NCI-H510A (cell line): ENCODE results near the gene MAN2A1.

Experiments used
- DNase-seq: peaks from one replicate; lab custom pipeline; 2025; lab: John Stamatoyannopoulos, UW

MAN2A1 gene

GRCh38 chr5:109907189-109907588, 217.5 kb downstream of the MAN2A1 start:
- no peak for DNase-seq

DNA sequence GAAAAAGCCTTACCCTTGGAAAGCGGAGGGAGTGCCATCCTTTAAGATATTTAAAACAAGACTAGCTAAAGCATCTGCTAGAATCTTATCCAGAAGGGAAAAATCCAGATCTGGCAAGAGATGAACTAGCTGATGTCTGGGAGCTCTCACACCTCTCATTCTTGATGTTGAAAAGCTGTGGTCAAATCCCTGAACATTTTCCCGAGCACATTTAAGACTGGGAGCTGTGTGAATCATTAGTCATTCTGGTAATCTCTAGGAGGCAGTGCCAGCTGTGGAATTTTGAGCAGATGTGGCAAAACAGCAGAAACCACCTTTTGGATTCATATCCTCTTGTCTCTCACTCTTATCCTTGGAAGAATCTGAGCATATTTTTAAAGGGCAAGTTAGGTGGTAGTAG, 218.0 kb downstream of the MAN2A1 start:
- no peak for DNase-seq

GRCh38 chr5:109908366-109908765, 218.6 kb downstream of the MAN2A1 start:
- no peak for DNase-seq

GRCh38 chr5:109910874-109911273, 221.1 kb downstream of the MAN2A1 start:
- no peak for DNase-seq

DNA sequence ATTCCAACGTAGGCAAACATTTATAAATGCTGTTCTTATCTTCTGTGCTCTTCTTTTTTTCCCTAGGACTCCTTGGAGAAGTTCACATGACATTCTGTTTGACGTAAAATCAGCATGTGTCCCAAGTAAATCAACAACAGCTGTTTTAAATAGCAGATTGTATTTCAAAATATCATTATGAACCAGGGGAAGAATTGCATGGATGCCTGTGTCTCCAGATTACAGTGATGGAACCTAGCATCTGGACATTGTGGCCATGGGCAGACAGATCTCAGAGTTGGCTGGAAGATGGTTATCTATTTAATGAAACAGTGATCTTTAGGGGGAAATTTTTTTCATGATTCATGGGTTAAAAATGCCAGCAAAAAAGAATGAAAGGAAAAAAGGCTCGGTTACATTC, 222.0 kb downstream of the MAN2A1 start:
- DNase-seq, result no peak

GRCh38 chr5:109914906-109915305, 225.2 kb downstream of the MAN2A1 start:
- no peak for DNase-seq

- DNase-seq, result no peak
Observed at GRCh38 chr5:109916481-109917153, 226.9 kb downstream of the MAN2A1 start.
